Omental fat pad (tissue), 4 donors: Measurements from ENCODE around the gene ZNF200. TPM values are rescaled to one million over a fixed set of nuclear protein-coding genes. Genes with fewer than 3 reads are reported as not detected.

Experiments used
- ATAC-seq: fragments of 150-250 bp; one replicate; pipeline ENCODE4 v1.9.1; 2016; ENCODE audit warnings: mild to moderate bottlenecking, moderate library complexity; ENCODE audit not compliant: low FRiP score
- DNase-seq: peaks from one replicate; pipeline ENCODE4 v3.0.0-alpha.2; 2019; ENCODE audit warnings: low spot score
- total RNA-seq, 4 donors: library from RNA; depleted of rRNA; stranded (reverse); fragments of >200 nt; gene quantifications; one replicate each; pipeline ENCODE4 v1.1.0, GENCODE V29; 2016
- TF ChIP-seq, protein P1 (sequence below), 3 donors: fragments of 450-650 bp; IDR thresholded peaks; one replicate each; pipeline ENCODE4 v1.5.1; 2016 to 2017; ENCODE audit warnings: antibody characterized with exemption in 3 of 3, mild to moderate bottlenecking in 3 of 3, moderate library complexity in 2 of 3

Gene ZNF200
- total RNA-seq, 4 donors from 2014 or later, result 4.3 to 12.6 (median 8.7) TPM

GRCh38 chr16:3259836-3260235 lies 24.9 kb upstream of the ZNF200 start:
- TF ChIP-seq, protein P1, sequence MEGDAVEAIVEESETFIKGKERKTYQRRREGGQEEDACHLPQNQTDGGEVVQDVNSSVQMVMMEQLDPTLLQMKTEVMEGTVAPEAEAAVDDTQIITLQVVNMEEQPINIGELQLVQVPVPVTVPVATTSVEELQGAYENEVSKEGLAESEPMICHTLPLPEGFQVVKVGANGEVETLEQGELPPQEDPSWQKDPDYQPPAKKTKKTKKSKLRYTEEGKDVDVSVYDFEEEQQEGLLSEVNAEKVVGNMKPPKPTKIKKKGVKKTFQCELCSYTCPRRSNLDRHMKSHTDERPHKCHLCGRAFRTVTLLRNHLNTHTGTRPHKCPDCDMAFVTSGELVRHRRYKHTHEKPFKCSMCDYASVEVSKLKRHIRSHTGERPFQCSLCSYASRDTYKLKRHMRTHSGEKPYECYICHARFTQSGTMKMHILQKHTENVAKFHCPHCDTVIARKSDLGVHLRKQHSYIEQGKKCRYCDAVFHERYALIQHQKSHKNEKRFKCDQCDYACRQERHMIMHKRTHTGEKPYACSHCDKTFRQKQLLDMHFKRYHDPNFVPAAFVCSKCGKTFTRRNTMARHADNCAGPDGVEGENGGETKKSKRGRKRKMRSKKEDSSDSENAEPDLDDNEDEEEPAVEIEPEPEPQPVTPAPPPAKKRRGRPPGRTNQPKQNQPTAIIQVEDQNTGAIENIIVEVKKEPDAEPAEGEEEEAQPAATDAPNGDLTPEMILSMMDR (IDR thresholded peaks at IDR 0.05), result no peak
- DNase-seq (no peak), ATAC-seq (no peak)

- no peak for ATAC-seq
- DNase-seq, result no peak
- TF ChIP-seq, protein P1 (IDR thresholded peaks at IDR 0.05), result no peak
Measured at GRCh38 chr16:3256866-3257465, 22.0 kb upstream of the ZNF200 start.

- DNase-seq (no peak), ATAC-seq (no peak)
- TF ChIP-seq, protein P1 (IDR thresholded peaks at IDR 0.05), result no peak
Measured at GRCh38 chr16:3256146-3256865, 21.3 kb upstream of the ZNF200 start, which contains the start of gene MEFV. Gene MEFV (minus strand): TSS chr16:3256633. CDS start chr16:3256587, 46 bp downstream.

GRCh38 chr16:3254309-3254708 lies 19.4 kb upstream of the ZNF200 start:
- ATAC-seq (no peak), DNase-seq (no peak)
- TF ChIP-seq, protein P1 (IDR thresholded peaks at IDR 0.05), result no peak

DNA sequence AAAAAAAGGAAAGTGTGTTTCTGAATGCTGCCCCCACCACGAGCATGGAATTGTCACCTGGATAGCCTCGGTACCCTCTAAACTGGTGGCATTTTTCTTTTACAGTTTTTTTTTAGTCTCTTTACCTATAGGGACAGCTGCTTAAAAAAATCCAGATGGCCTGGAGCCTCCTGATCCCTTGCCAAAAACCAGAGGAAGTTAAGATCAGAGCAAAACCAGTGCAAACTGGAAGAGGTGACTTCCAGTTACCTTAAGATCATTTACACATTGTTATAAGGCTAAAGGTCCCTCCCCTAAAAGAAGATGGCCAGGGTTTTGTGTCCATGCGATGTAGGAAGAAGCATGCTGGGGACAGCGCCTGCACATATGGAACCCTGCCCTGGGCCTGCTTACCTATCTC lies 18.0 kb upstream of the ZNF200 start:
- TF ChIP-seq, protein P1 (IDR thresholded peaks at IDR 0.05), result no peak
- DNase-seq (no peak), ATAC-seq (no peak)

DNA sequence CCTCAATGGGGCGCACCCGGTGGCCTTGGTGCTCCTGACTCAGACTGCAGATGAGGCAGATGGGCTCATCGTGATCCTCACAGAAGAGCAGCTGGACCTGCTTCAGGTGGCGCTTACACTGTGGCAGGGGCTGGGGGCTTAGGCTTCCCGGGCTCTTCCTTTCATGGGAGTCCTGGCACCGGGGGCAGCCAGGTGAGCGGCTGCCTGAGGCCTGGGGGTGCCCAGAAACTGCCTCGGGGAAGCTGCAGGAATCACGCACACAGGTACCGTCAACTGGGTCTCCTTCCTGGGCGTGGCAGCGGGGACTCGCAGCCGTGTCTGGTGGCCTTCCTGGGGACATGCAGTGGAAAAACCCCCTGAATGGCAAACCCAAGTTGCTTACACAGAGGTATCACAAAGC lies 14.5 kb upstream of the ZNF200 start:
- DNase-seq (no peak), ATAC-seq (no peak)
- TF ChIP-seq, protein P1 (IDR thresholded peaks at IDR 0.05), result no peak

DNA sequence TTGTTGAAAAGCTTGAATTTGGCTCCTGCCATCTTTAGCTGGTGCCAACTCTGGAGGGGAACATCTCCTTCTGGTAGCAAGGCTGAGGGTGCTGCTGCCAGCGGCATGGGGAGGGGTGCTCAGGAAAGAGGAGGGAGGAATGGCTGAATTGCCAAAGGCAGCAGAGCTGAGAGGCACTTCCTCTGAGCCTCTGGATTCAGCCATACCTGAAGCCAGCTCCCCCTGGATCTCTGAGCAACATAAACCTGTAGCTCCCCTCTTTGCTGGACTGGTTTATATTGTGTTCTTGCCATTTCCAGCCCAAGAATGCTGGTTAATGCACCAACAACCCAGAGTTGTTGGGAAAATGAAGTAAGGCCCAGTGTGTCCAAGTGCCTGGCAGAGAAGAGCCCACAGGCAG lies 14.1 kb upstream of the ZNF200 start:
- DNase-seq, result no peak
- no peak for ATAC-seq
- TF ChIP-seq, protein P1 (IDR thresholded peaks at IDR 0.05), result no peak
